Lower leg skin (tissue), 3 donors: ENCODE measurements around the gene ANAPC5.

Experiments
- CTCF ChIP-seq, 3 donors: fragments of 450-650 bp; IDR thresholded peaks; one replicate each; pipeline ENCODE4 v1.5.1; 2016; ENCODE audit warnings: antibody characterized with exemption in 3 of 3, mild to moderate bottlenecking in 3 of 3, moderate library complexity in 2 of 3
- POLR2A ChIP-seq, 2 donors: fragments of 450-650 bp; IDR thresholded peaks; one replicate each; pipeline ENCODE4 v1.6.1; 2016 to 2017; ENCODE audit warnings: antibody characterized with exemption in 2 of 2, mild to moderate bottlenecking in 1 of 2, moderate library complexity in 1 of 2

GRCh38 chr12:121288158-121288845 is 63.9 kb downstream of the ANAPC5 start:
- TF ChIP-seq CTCF (IDR thresholded peaks at IDR 0.05), result no peak
- TF ChIP-seq POLR2A (IDR thresholded peaks at IDR 0.05), result no peak
